NCI-H526 treated with DMSO at 0.1 percent for 48 hours (cell line): Measurements from ENCODE around the gene FRMD4B.
"Not testable (repeated sequence)": the region's sequence is repeated elsewhere in the genome, so short reads cannot be mapped to it uniquely, and the experiment has no call there.

Experiments used
- DNase-seq: peaks from one replicate; lab custom pipeline; 2025; lab: John Stamatoyannopoulos, UW

FRMD4B gene

GRCh38 chr3:69283496-69283895, 102.4 kb downstream of the FRMD4B start:
- no peak for DNase-seq

DNA sequence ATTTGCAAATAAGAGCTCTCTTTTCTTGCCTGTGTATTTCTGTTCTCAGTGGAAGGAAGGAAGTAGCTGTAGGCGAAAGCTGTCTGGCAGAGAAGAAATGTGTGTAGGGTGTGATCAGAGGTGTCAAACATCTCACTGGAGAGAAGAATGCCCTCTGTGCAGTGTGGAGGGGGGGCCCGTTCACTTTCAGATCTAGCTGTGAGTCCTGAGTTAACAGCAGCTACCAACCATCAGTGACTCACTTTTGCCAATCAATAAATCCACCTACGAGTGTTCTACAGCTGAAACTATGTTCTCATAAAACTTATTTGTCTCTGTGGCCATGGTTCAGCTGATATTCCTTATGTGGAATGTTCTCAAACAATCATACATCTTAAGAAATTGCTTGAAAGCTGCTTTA, 103.7 kb downstream of the FRMD4B start:
- no peak for DNase-seq

DNA sequence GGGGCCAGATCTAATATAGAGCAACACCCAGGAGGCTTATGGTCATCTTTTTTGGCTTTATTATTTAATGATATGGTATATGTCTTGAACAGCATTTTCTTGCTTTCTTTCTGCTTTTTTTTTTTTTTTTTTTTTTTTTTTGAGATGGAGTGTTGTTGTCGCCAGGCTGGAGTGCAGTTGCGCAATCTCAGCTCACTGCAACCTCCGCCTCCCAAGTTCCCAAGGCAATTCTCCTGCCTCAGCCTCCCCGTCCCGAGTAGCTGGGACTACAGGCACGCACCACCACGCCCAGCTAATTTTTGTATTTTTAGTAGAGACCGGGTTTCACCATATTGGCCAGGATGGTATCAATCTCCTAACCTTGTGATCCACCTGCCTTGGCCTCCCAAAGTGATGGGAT, 108.5 kb downstream of the FRMD4B start:
- DNase-seq = not testable (repeated sequence)

GRCh38 chr3:69276884-69277283, 109.0 kb downstream of the FRMD4B start:
- no peak for DNase-seq

GRCh38 chr3:69276191-69276590, 109.7 kb downstream of the FRMD4B start:
- not testable (repeated sequence) for DNase-seq

DNA sequence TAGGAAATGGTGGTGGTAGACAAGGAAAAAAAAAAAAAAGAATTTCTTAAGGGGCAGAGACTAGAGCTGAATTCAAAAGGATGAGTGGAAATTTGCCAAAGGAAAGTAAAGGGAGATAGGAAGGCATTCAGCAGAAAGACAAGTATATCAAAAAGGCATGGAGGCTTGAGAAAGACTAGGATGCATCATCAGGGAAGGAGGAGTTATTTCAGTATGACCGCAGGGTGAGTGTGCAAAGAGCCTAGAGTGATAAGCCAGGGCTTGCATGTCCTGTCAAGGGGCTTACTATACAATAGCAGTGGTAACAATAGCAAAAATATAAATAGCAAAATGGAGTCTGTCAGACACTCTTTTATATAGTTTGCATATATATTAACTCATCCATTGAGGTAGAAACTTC, 112.0 kb downstream of the FRMD4B start:
- DNase-seq = no peak

DNA sequence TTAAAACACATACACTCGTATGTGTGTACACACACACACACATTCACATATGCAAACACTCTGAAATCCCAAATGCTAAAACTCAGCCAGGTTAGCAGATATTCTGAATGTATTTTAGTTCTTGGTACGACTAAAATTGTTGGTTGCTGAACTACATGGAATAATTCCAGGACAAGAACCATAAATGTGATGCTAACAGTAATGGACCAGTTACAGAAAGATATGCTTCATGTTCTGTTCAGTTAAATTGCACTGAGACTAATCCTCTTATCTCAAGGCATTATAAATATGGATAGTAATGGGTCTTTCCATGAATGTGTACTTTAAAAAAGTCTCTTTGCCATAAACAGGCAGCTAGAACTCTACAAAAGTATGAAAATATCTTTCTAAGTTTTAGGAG, 113.3 kb downstream of the FRMD4B start:
- DNase-seq = no peak

GRCh38 chr3:69271098-69271497, 114.8 kb downstream of the FRMD4B start:
- no peak for DNase-seq

- DNase-seq = no peak
Measured at GRCh38 chr3:69266585-69266984, 119.3 kb downstream of the FRMD4B start.

- not testable (repeated sequence) for DNase-seq
Measured at GRCh38 chr3:69266071-69266470, 119.8 kb downstream of the FRMD4B start.

DNA sequence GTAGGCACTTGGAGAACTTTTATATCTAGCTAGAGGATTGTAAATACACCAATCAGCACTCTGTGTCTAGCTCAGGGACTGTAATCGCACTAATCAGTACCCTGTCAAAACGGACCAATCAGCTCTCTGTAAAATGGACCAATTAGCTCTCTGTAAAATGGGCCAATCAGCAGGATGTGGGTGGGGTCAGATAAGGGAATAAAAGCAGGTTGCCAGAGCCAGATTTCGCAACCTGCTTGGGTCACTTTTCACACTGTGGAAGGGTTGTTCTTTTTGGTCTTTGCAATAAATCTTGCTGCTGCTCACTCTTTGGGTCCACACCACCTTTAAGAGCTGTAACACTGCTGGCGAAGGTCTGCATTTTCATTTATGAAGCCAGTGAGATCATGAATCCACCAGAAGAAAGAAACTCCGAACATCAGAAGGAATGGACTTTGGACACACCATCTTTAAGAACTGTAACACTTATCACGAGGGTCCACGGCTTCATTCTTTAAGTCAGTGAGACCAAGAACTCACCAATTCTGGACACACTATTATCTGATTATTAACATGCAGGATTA, 125.0 kb downstream of the FRMD4B start:
- DNase-seq = not testable (repeated sequence)

DNA sequence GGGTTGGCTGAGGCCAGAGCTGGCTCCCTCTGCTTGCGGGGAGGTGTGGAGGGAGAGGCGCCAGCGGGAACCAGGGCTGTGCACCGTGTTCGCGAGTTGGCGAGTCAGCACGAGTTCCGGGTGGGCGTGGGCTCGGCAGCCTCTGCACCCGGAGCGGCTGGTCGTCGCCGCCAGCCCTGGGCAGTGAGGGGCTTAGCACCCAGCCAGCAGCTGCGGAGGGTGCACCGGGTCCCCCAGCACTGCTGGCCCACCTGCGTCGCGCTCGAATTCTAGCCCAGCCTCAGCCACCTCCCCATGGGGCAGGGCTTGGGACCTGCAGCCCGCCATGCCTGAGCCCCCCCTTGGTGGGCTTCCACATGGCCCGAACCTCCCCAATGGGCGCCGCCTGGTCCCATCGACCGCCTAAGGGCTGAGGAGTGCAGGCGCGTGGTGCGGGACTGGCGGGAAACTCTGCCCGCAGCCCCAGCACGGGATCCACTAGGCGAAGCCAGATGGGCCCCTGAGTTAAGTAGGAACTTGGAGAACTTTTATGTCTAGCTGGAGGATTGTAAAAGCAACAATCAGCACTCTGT, 125.6 kb downstream of the FRMD4B start:
- DNase-seq = no peak

- DNase-seq = no peak
Measured at GRCh38 chr3:69259125-69259524, 126.8 kb downstream of the FRMD4B start.

DNA sequence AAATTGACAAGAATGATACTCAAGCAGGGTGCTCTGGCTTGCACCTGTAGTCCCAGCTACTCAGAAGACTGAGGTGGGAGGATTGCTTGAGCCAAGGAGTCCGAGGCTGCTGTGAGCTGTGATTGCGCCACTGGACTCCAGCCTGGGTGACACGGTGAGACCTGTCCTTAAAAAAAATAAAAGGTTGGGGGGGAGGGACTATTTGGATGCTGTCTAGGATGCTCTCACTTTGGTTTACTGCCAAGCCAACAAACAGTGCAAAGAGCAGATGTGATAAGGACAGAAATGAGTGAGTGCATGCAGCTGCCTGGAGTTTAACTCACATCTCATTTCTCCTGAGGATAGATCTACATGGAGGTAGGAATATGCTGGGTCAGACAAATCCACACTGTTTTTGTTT, 130.0 kb downstream of the FRMD4B start:
- DNase-seq = no peak

GRCh38 chr3:69254351-69254750, 131.5 kb downstream of the FRMD4B start:
- DNase-seq = no peak

- DNase-seq = no peak
Measured at GRCh38 chr3:69252631-69253030, 133.3 kb downstream of the FRMD4B start.

GRCh38 chr3:69252141-69252540, 133.7 kb downstream of the FRMD4B start:
- no peak for DNase-seq

- no peak for DNase-seq
Measured at GRCh38 chr3:69251078-69251805, 134.6 kb downstream of the FRMD4B start.

DNA sequence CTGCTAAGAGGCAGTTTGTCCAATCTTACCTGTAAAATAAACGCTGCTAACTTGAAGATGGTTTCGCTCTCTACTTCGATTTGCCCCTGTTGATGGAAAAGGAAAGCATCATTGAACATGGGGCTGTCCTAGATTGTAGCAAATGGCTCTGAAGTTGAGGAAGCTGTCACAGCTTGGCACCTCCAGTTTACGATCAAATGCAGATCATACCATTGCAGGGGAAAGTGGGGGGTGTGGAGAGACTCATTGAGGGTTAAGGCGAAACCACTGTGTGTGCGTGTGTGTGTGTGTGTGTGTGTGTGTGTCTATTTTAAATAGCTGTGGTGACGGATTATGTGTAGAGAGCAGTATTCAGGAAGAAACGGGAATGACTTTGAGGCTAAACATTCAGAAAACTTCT, 135.9 kb downstream of the FRMD4B start:
- peak; percentile 40 for DNase-seq

GRCh38 chr3:69249001-69249400, 136.9 kb downstream of the FRMD4B start:
- DNase-seq = no peak

DNA sequence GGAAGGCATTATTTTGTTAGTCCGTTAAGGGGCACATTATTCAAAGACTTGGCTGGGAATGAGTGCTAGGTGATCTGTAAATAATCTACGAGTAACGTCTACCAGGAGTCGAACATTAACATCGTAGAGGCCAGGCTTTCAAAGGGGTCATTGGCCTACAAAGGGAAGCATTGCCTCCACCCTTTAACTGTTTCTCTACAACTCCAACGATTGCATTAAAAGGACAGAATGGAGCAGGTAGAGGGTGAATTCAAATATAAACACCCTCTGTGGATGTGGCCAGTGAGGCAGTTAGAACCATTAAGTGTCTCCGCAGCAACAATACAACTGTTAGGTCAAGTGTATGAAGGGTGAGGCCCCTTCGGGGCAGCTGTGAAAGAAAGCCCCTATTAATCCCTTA, 137.5 kb downstream of the FRMD4B start:
- no peak for DNase-seq

GRCh38 chr3:69246612-69247011, 139.3 kb downstream of the FRMD4B start:
- DNase-seq = no peak

DNA sequence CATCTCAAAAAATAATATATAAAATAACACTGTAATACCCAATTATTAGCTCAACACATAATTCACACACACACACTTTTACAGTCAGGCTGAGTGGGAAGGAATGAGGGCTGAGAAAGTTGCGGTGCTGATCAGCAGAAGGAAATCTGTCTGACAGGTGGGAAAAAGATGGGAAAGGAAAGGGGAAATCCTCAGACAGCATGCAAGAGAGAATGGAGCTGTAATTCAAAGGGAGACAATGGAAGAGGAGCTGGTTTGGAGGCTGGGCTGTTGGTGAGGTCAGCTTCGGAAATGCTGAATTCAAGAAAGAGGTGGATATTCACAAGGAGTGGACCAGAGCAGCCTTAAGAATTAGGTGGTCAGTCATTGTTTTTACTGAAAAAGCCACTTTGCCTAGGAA, 141.8 kb downstream of the FRMD4B start:
- no peak for DNase-seq

GRCh38 chr3:69241769-69242168, 144.1 kb downstream of the FRMD4B start:
- no peak for DNase-seq
